Activated CD8-positive, alpha-beta memory T cell treated with anti-CD3 and anti-CD28 coated beads, Interleukin-2, amount 50 U/mL, for 1 hour (primary cell): ENCODE data around the gene ATP9B.

Experiments
- DNase-seq: peaks from one replicate; pipeline ENCODE4 v3.0.0-alpha.2; 2020; ENCODE audit errors: extremely low read depth

ATP9B gene

DNA sequence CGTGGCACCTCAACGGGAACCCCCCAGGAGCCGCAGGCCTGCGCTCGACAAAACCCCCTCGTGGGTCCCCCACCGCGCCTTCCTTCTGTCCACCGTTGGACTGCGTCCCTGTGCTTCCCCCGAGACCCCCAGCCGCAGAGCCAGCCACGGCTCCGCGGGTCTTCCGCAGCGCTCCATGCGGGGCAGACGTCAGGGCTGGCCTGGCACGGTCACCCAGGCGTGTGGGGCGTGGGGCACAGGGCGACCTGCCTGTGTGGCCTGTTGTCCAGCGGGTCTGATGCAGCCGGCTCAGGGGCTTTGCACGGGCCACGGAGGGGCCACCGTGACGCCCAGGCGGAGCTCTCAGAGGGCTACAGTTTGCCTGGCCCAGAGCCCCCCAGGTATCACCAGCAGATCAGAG lies 337.5 kb downstream of the ATP9B start:
- DNase-seq, result no peak

GRCh38 chr18:79409313-79409712 lies 340.1 kb downstream of the ATP9B start:
- no peak for DNase-seq

DNA sequence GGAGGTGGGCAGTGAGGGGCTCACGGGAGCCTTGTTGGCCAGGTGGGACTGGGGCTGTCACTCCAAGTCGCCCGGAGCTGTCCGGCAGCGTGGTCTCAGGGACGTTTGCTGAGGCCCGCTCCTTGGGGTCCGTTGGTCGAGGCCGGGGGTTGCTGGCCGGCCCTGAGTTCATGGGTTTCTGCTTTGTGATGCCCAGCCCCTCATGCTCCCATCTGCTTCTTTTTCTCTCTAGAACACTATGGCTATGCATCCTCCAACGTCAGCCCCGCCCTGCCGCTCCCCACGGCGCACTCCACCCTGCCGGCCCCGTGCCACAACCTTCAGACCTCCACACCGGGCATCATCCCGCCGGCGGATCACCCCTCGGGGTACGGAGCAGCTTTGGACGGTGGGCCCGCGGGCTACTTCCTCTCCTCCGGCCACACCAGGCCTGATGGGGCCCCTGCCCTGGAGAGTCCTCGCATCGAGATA lies 341.0 kb downstream of the ATP9B start:
- DNase-seq, result no peak

DNA sequence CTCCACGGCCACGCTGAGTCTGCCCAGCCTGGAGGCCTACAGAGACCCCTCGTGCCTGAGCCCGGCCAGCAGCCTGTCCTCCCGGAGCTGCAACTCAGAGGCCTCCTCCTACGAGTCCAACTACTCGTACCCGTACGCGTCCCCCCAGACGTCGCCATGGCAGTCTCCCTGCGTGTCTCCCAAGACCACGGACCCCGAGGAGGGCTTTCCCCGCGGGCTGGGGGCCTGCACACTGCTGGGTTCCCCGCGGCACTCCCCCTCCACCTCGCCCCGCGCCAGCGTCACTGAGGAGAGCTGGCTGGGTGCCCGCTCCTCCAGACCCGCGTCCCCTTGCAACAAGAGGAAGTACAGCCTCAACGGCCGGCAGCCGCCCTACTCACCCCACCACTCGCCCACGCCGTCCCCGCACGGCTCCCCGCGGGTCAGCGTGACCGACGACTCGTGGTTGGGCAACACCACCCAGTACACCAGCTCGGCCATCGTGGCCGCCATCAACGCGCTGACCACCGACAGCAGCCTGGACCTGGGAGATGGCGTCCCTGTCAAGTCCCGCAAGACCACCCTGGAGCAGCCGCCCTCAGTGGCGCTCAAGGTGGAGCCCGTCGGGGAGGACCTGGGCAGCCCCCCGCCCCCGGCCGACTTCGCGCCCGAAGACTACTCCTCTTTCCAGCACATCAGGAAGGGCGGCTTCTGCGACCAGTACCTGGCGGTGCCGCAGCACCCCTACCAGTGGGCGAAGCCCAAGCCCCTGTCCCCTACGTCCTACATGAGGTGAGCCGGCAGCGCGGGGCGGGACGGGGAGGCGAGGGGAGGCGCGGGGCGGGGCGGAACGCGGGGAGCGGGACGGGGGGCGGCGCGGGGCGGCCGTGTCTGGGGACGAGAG lies 341.8 kb downstream of the ATP9B start:
- DNase-seq, result no peak

DNA sequence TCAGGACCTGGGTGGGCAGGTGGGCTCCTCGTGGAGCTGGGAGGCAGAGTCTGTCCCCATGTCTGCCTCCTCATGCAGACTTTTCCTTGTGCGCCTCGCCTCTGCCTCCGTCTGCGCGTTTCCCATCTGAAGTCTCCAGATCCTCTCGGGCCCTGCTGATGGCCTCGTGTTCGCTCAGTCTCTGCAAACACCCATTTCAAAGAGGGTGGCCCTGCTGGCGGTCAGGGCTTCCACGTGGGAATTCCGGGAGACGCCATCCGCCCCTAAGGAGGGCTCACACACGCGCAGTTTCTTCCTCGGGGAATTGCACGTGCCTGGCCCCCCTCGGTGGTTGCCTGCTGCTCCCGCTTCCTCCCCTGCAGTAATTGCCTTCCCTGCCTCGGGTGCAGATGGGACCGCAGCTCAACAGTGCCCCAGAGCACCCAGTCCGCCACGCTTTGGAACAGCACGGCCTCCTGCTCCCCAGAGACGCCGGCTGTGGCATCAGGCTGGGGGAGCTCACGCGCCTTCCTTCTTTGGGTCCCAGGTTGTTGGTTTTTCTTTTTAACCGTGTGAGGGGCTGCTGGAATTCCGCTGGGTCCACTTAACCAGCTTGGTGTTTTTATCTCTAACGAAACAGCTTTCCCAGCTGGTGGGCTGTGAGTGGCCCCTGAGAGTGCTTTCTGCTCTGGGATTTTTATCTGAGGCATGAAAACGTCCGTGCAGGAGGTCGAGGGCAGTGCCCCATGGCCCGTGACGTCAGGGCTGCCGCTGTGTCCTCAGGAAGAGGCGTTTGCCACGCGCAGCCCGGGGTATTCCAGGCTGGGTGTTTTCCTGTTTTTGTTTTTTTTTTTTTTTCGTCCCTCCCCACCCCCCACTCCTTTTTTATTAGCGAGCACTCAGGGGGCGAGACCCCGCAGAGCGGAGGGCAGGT lies 342.7 kb downstream of the ATP9B start:
- DNase-seq, result no peak

- DNase-seq, result no peak
Measured at GRCh38 chr18:79413025-79413424, 343.8 kb downstream of the ATP9B start.

- DNase-seq, result no peak
Measured at GRCh38 chr18:79413426-79413825, 344.2 kb downstream of the ATP9B start.

DNA sequence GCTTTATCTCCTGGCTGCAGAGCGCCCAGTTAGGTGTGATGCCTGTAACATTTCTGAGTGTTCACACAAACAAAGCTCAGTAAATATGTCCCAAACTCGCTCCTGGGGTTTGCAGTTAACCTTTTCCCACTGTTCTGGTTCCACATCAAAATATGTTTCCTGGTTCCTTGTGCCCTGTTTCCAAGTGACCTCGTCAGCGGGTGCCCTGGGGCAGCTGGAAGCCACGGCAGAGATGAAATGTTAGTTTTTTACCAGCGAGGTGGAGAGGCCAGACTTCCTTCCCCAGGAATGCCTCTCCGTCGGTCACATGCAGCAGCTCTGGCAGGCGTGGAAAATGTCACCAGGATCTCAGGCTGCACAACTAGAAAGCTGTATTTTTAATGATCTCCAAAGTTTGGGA lies 344.7 kb downstream of the ATP9B start:
- DNase-seq, result no peak

DNA sequence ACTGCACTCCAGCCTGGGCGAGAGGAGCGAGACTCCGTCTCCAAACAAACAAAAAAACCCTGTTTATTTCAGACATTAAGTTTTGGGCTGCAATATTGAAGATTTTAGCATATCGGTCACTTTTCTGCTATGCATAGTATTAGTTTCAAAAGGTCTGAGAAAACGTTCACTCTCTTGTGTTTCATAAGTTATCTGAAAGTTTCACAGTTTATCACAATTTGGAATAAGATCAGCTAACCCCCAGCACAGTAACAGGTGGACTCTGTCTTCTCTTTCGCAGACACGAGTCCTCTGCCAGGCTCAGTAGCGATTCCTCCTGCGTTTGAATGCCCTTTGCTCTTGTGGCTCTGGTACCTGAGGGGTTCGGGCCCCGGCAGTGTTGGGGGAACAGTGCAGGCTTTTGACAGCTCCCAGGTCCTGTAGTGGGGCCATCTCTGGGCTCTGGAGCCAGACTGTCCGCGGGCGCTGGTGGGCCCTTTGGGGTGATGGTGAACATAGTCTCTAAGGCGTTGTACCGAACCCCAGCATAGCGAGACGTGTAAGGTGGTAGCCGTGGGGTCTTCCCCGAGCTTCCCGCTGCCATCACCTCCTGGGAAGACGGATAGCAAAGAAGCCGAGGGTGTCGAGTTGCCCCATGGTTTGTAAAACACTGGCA lies 347.0 kb downstream of the ATP9B start:
- DNase-seq, result no peak

- no peak for DNase-seq
Measured at GRCh38 chr18:79416677-79417052, 347.5 kb downstream of the ATP9B start.

GRCh38 chr18:79418236-79418635 lies 349.0 kb downstream of the ATP9B start:
- DNase-seq, result no peak

DNA sequence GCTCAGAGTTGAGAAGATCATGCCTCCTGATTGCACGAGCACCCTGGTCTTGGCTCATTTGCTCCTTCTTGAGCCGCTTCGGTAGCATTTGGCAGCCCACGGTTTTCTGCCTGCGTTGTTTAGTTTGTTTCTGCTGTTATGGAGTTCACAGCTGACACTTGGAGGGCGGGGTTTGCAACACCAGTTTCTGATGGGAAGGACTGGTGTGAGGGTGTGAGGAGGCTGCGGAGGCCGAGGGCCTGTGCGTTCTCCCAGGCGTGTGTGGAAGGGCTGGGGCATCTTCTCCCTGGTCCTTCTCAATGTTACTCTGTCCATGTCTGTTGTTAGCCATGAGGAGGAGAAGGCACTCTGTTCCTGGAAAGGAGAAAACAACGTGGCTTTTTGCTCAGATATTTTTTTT lies 349.4 kb downstream of the ATP9B start:
- no peak for DNase-seq

GRCh38 chr18:79420033-79420745 lies 351.0 kb downstream of the ATP9B start:
- DNase-seq, result no peak

DNA sequence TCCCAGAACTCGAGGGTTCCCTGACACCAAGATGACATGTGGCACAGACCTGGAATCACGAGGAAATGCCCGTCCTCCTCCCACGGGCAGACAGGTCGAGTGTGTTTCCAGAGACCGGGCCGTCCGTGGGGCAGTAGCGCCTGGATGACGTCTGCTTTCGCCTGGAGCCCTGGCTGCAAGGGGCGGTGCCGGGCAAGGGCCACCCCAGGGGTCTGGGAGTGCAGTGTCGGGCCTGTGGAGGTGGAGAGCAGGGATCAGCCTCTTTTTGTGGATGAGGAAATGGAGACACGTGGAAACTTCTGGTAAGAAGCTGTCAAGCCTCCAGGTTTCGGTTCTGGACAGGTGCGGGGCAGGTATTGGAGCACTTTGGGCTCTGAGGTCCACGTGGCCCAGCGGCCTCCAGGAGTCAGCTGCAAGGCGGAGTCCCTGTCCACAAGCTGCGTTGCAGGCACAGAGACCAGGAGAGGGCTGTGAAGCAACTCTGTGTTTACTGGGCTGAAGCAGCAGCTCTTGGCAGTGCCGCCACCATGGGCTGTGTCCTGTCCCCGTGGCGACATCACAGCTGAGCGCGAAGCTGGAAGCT lies 352.2 kb downstream of the ATP9B start:
- DNase-seq, result no peak

GRCh38 chr18:79422022-79422782 lies 353.0 kb downstream of the ATP9B start:
- DNase-seq, result no peak

DNA sequence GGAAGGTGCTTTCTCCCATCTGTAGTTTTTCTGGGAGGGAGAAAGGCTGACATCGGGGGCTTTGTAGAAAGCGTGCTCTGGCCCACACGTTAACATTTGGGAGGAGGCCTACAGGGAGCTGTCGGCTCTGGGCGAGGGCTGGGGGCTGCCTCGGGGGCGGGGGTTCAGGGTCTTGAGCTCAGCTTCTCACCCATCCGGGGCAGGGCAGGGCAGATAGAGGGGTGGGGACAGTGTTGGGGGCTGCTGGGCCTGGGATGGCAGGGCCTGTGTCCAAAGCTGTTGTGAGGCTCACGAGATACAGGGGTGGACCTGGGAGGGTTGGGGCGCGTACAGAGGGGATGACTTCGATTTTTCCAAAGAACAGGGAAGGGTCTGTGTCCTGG lies 353.6 kb downstream of the ATP9B start:
- DNase-seq, result no peak

DNA sequence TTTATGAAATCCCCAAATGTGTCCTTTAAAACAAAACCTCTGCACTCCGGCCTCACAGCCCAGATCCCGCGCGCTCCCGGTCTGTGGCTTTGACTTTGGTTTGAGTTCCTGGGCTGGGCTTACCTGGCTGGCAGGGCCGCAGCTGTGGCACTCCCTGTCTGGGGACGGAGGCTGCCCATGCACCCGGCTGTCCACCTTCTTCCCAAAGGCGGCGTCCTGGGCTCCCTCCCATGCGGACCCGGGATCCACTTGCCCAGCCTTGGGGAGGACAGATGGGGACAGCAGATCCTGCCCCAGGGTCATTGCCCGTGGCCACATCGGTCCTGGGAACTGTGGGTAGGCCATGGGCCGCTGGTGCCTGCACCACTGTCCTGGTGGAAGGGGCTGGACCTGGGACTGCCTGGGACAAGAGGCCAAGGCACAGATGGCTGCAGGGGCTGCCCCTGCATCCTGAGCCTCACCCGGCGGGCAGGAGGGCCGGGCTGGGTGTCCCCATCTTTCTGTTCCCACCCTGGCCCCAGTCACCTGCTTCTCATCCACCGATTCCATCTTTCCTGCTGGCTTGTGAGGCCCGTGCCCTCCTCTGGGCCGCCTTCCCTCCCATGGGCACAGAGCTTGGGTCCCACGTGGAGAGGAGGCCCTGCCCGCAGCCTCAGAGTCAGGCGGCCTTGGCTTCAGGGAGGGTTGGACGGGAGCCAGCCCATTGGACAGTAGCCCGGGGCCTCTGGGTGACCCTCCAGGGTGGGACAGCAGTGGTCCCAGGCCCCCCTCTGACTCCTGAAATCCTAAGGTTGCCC lies 354.2 kb downstream of the ATP9B start:
- no peak for DNase-seq

DNA sequence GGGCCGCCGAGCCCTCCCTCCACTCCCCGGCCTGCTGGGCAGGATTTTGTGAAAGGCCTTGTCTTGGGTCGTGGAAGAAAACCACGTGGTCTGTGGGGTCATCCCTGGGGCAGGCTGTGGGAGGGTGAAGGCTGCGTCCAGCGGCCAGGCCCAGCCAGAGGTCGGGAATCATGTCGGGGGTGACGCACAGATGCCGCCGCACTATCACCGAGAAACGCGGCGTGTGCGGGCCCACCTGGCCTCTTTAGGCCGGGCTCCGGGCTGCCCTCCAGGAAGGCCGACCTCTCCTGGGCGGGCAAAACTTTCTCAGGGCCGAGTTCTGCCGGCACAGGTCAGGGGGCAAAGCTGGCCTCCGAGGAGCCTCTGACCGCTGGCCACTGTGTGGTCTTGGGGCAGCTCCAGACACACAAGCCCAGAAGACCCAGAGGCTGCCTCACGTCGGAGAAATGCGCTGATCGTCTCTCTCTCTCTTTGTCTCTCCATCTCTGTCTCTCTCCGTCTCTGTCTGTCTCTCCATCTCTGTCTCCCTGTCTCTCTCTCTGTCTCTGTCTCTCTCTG lies 354.9 kb downstream of the ATP9B start:
- DNase-seq, result no peak

- no peak for DNase-seq
Measured at GRCh38 chr18:79424880-79425568, 355.8 kb downstream of the ATP9B start.
